Colonic mucosa (tissue), 4 donors: ENCODE measurements around the gene AUP1. TPM values are rescaled to one million over a fixed set of nuclear protein-coding genes. Genes with fewer than 3 reads are reported as not detected.

Source experiments
- DNase-seq: peaks from one replicate; pipeline ENCODE4 v3.0.0-alpha.2; 2020
- H3K27ac ChIP-seq: fragments of 200-600 bp; one replicate; pipeline ENCODE4 v1.8.0; 2021
- H3K27me3 ChIP-seq: fragments of 200-600 bp; one replicate; pipeline ENCODE4 v1.8.0; 2021
- H3K36me3 ChIP-seq: fragments of 200-600 bp; one replicate; pipeline ENCODE4 v1.8.0; 2021
- H3K4me1 ChIP-seq: fragments of 200-600 bp; one replicate; pipeline ENCODE4 v1.8.0; 2021; ENCODE audit warnings: mild to moderate bottlenecking
- H3K4me3 ChIP-seq: fragments of 200-600 bp; one replicate; pipeline ENCODE4 v1.8.0; 2021
- H3K9ac ChIP-seq, 2 donors: one replicate each; pipeline ENCODE4 v1.7.0; 2013; ENCODE audit warnings: control low read depth in 2 of 2, low read depth in 2 of 2, low read length in 2 of 2
- H3K9me3 ChIP-seq: fragments of 200-600 bp; one replicate; pipeline ENCODE4 v1.8.0; 2021
- CTCF ChIP-seq: fragments of 200-600 bp; IDR thresholded peaks from one replicate; pipeline ENCODE4 v1.8.0; 2022; ENCODE audit warnings: antibody characterized with exemption, mild to moderate bottlenecking
- intact Hi-C: fragments of 100-400 bp; cut with DNase I; formaldehyde crosslinking; loops from one replicate; pipeline ENCODE4 v1.14.1; 2022
- total RNA-seq, 2 donors: library from RNA; stranded (reverse); fragmentation: NEBNext Ultra II Directional in 1 of 2; extraction: Animal tissue kit (Norgen Biotek cat#: 25700) in 1 of 2; gene quantifications; one replicate each; pipeline ENCODE4 v1.2.1, GENCODE V29; 2021
- donor health status: healthy.
- donor health status: DM: no; HTN: no; CAD: no.
- donor health status: DM: no; HTN: no; CAD: no.

Gene AUP1
- total RNA-seq, 2 donors from 2014 or later = 107 to 212 TPM

- H3K36me3 ChIP-seq = peaks cover 6% of the 10 kb centered on the region
- H3K27ac ChIP-seq = no peak overlapping the region
- no peaks in the 10 kb centered on the region for H3K27me3 ChIP-seq
- H3K9me3 ChIP-seq = no peaks in the 10 kb centered on the region
- no peaks in the 10 kb centered on the region for H3K4me1 ChIP-seq
- no peak for TF ChIP-seq CTCF
- no peak overlapping the region for H3K9ac ChIP-seq
- DNase-seq = no peak
- no peak overlapping the region for H3K4me3 ChIP-seq
- intact Hi-C loops = loop anchor here (5.0 kb wide), 1 partner anchor 49 kb away; the partner anchor contains the start of genes CCDC142 and TTC31
These were observed 2.2 kb upstream of the AUP1 start for GRCh38 chr2:74531666-74532065.

- Histone ChIP-seq H3K4me1 (no peaks in the 10 kb centered on the region), H3K36me3 (peaks cover 9% of the 10 kb centered on the region), H3K27me3 (no peaks in the 10 kb centered on the region), H3K9me3 (no peaks in the 10 kb centered on the region), H3K9ac (peak overlapping the region; percentile 84 to 95), H3K4me3 (peak overlapping the region; percentile 91), H3K27ac (peak overlapping the region; percentile 75)
- TF ChIP-seq CTCF = no peak
- intact Hi-C loops = loop anchor here (5.0 kb wide), 1 partner anchor 48 kb away; the partner anchor contains the start of genes CCDC142 and TTC31
- DNase-seq = peak; percentile 62
These were observed 1.0 kb upstream of the AUP1 start for GRCh38 chr2:74530239-74531187.

GRCh38 chr2:74528600-74529356 lies 728 bp downstream of the AUP1 start:
- DNase-seq = no peak
- Histone ChIP-seq H3K27ac (peak overlapping the region; percentile 75), H3K9ac (peak overlapping the region; percentile 93 to 95), H3K27me3 (no peaks in the 10 kb centered on the region), H3K4me3 (peak overlapping the region; percentile 91), H3K36me3 (peaks cover 9% of the 10 kb centered on the region), H3K4me1 (no peaks in the 10 kb centered on the region), H3K9me3 (no peaks in the 10 kb centered on the region)
- no peak for TF ChIP-seq CTCF
- intact Hi-C loops = no loop called here

- no peak overlapping the region for H3K4me3 ChIP-seq
- no peaks in the 10 kb centered on the region for H3K4me1 ChIP-seq
- no peak overlapping the region for H3K27ac ChIP-seq
- TF ChIP-seq CTCF = no peak
- H3K36me3 ChIP-seq = peaks cover 9% of the 10 kb centered on the region
- no peaks in the 10 kb centered on the region for H3K27me3 ChIP-seq
- no peak for DNase-seq
- no peaks in the 10 kb centered on the region for H3K9me3 ChIP-seq
- intact Hi-C loops = no loop called here
- H3K9ac ChIP-seq = peak overlapping the region in 1 of 2 donors; percentile 93
These were observed 1.8 kb downstream of the AUP1 start for GRCh38 chr2:74527741-74528140.

GRCh38 chr2:74526649-74527230 lies 2.8 kb downstream of the AUP1 start:
- no peaks in the 10 kb centered on the region for H3K4me1 ChIP-seq
- peaks cover 9% of the 10 kb centered on the region for H3K36me3 ChIP-seq
- no peak overlapping the region for H3K27ac ChIP-seq
- no peak for DNase-seq
- no peaks in the 10 kb centered on the region for H3K9me3 ChIP-seq
- no peak overlapping the region for H3K9ac ChIP-seq
- TF ChIP-seq CTCF = no peak
- no peak overlapping the region for H3K4me3 ChIP-seq
- H3K27me3 ChIP-seq = no peaks in the 10 kb centered on the region
- intact Hi-C loops = no loop called here
